Right ventricle myocardium superior (tissue), 1 donor: ENCODE results near the gene PSME3. TPM values are rescaled to one million over a fixed set of nuclear protein-coding genes. Genes with fewer than 3 reads are reported as not detected.
"Not testable (repeated sequence)": the region's sequence is repeated elsewhere in the genome, so short reads cannot be mapped to it uniquely, and the experiment has no call there.

Experiments
- ATAC-seq: fragments of 200-7000 bp; cut with Tn5 transposase; one replicate; pipeline ENCODE4 v1.9.1; 2020; ENCODE audit warnings: mild to moderate bottlenecking; ENCODE audit not compliant: poor library complexity
- DNase-seq: peaks from one replicate; pipeline ENCODE4 v3.0.0-alpha.2; 2020
- intact Hi-C: fragments of 100-400 bp; cut with DNase I; formaldehyde crosslinking; loops from one replicate; pipeline ENCODE4 v1.11.2; 2022
- total RNA-seq: library from RNA; stranded (reverse); fragmentation: NEBNext Ultra II Directional; extraction: Animal tissue kit (Norgen Biotek cat#: 25700); gene quantifications from one replicate; pipeline ENCODE4 v1.2.1, GENCODE V29; 2021
- donor health status: DM: no; HTN: yes; CAD: no; lungs with severe emphysema.

Gene PSME3
- total RNA-seq, 1 donor from 2014 or later: 74.7 TPM

DNA sequence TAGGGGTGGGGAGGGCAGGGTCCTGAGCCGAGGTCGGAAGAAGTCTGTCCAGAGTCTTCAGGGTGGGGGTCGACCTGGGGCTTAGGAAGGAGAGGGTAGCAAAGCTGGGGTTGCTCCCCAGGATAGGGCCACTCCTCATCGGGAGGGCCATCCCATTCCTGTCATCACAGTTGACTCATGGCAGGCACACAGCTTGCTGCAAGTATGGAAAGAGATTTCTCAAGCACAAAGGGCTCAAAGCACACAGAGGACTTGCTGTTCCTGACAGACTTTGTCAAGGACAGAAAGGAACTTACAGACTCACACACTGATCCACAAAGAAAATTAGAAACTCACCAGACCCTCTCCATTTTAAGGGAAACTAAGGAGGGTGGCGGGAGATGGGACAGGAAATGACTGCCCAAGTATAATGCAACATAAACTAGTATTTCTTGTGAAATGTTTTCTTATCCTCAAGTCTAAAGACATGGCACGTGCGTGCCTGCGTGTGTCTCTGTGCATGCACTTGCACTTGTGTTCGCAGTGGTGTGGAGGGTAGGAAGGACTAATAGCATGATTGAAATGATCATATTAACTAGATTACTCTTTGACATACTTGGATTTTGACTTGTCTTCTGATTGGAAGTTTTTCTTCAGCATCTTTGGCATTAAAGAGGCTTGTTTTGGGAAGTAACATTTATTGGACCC is 13.5 kb downstream of the PSME3 start:
- intact Hi-C loops: no loop called here
- no peak for DNase-seq
- ATAC-seq: peak; percentile 29

DNA sequence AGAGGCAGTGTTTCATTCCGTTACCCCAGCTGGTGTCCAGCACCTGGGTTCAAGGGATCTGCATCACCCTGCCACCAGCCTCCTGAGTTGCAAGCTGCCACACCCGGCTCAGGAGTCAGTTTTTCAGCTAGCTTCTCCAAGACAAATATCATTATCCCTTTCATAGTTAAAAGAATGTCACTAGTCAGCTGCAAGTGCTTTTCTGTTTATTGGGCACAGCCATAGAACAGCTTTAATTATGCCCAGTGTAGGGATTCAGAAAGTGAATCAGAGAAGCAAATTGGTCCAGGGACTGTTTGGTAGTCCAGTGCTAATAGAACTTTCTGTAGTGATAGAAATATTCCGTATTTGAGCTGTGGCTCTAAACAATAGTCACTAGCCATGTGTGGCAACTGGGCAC is 14.9 kb downstream of the PSME3 start:
- intact Hi-C loops: no loop called here
- ATAC-seq: no peak
- DNase-seq: no peak

DNA sequence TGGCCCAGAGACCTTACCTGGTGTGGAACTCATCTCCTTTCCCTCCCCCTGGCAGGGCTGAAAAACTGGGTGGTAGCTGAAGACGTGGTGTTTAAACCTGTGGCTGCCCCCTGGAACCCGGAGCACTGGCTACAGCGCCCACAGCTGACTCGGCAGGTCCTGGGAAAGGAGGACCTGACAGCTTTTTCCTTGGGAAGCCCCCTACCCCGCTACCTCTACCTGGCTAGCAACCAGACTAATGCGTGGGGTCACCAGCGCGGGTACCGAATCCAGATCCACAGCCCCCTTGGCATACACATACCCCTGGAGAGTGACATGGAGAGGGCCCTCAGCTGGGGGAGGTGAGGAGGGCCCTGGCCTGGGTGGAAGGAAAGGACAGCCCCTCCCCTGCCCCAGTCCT is 15.8 kb downstream of the PSME3 start:
- intact Hi-C loops: no loop called here
- ATAC-seq: no peak

DNA sequence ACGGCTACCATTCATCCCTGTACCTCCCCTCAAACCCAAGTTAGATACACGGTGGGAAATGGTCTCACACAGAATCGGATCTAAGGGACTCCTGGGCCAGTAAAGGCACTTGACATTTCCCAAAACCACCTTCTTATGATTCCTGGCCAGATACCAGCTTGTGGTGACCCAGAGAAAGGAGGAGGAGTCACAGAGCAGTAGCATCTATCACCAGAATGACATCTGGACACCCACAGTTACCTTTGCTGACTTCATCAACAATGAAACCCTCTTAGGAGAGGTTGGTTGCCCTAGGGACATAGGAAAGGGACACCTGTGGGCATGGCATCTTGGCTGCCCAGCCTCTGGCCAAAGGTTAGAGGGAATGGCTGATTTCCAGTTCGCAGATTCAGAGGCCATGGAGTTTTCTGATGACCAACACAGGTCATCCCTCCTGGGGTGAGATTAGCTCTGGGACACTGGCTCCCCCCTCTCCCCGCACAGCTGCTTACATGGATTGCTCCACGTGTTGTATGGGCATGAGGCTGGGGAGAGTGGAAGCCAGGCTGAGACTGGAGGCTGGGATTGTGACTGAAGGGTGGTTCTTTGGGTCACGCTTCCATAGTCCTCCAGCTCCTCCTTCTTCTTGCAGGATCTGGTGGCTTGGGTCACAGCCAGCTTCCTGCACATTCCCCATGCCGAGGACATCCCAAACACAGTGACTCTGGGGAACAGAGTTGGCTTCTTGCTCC is 16.4 kb downstream of the PSME3 start:
- DNase-seq (no peak), ATAC-seq (peak; percentile 25)
- intact Hi-C loops: no loop called here

More for the DNA sequence above, 15.8 kb downstream of the PSME3 start:
- DNase-seq: no peak

DNA sequence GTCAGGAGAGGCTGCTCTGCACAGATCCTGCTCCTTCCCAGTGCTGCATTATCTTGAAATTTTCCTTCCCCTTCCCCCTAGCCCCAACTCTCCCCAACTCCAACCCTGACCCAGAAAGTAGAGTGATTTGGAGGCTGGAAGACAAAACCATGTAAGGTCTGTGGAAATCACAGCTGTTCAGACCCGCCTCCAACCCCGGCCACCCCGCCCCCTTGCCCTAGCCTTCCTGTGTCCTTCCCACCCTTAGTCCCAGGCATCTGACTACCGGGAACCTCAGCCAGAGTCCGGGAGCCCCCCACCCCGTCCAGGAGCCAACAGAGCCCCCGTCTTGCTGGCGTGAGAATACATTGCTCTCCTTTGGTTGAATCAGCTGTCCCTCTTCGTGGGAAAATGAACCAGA is 17.8 kb downstream of the PSME3 start, which contains the start of gene AOC3:
Gene AOC3, plus strand, starts transcription at position 246 of the 400 bp plus-strand sequence. Its CDS starts 145 bp downstream, at position 391.
- DNase-seq (peak; percentile 68), ATAC-seq (peak; percentile 36)
- intact Hi-C loops: no loop called here

GRCh38 chr17:42851371-42852240 is 18.4 kb downstream of the PSME3 start:
- DNase-seq, intact Hi-C loops: not testable (repeated sequence)

GRCh38 chr17:42852351-42852750 is 19.2 kb downstream of the PSME3 start:
- DNase-seq (no peak), ATAC-seq (no peak)
- intact Hi-C loops: no loop called here

More at GRCh38 chr17:42851371-42852240, 18.4 kb downstream of the PSME3 start:
- not testable (repeated sequence) for ATAC-seq

DNA sequence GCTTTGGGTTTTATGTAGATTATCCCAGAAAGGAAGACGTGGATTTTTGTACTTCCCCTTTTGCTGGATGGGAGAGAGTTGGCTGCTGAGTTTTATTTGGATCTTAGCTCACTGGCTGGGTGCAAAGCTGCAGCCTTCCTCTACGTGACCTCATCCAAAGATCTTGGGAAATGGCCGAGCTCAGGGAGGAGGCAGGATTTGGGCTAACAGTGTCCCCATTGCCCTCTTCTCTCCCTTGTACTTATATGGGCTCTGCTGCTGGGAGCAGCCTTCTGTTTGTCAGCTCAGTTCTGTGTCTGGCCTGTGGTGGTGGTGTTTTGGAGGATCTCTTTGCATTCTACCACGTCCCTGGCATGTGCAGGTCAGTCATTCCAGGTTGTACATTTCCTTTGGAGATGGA is 19.8 kb downstream of the PSME3 start:
- DNase-seq (no peak), ATAC-seq (no peak)
- intact Hi-C loops: no loop called here

DNA sequence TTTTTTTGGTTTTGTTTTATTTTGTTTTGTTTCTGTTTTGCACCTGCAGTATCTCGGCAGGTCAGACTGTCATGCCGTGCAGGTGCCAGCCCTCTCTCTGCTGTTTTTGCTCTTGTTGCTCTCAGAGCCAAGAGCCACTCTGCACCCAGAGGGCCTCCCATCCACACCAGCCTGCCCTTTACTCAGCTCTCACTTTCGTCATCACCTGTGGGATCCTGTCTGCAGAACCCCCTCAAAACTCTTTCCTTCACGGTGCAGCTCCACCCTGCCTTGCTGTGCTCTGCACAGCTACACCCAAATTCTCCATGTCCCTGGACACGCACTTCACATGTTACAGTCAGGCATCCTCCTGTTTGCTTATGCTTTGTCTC is 20.4 kb downstream of the PSME3 start:
- ATAC-seq (no peak), DNase-seq (no peak)
- intact Hi-C loops: no loop called here

DNA sequence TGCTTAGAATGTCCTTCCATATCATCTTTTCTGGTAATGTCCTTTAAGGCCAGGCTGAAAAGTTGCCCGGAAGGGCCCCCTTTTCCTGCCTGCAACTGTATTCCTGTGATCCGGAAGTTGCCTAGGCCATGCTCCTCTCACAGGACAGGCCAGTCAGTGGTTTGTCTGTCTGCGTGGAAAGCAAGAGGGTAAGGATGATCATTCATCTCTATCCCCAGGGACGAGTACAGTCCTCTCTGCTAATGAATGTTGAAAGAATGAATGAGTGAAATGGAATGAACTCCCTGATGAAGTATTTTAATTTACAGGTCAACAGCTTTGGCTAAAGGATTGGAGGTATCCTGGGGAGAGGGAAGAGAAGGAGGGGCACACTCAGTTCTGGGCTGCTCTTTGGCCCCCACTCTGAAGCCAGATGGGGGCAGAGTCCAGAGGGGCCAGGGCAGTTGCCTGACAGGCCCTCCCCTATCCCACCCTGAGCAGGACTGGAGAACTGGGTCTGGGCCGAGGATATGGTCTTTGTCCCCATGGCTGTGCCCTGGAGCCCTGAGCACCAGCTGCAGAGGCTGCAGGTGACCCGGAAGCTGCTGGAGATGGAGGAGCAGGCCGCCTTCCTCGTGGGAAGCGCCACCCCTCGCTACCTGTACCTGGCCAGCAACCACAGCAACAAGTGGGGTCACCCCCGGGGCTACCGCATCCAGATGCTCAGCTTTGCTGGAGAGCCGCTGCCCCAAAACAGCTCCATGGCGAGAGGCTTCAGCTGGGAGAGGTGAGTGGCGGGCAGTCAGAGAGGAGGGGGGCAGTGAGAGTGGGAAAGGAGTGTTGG is 21.0 kb downstream of the PSME3 start:
- intact Hi-C loops: no loop called here

DNA sequence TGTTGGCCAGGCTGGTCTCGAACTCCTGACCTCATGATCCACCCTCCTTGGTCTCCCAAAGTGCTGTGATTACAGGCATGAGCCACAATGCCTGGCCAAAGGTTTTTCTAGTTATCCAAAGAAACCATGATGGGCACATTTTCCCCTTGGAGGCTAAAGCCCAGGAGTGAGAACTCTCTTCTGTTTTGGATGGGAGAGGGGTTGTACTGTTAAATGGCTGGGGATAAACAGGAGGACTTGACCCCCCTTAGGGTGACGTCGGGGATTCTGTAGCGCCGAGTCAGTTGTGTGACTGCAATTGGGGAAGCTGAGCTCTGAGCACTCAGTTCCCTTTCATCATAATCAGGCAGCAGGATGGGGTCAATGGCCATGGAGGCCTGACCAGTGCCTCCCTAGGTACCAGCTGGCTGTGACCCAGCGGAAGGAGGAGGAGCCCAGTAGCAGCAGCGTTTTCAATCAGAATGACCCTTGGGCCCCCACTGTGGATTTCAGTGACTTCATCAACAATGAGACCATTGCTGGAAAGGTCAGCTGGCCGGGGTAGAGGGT is 21.9 kb downstream of the PSME3 start:
- ATAC-seq: no peak
- intact Hi-C loops: no loop called here
- no peak for DNase-seq

More for the DNA sequence above, 21.0 kb downstream of the PSME3 start:
- DNase-seq: no peak
- ATAC-seq: no peak

GRCh38 chr17:42856093-42856492 is 22.9 kb downstream of the PSME3 start:
- ATAC-seq, intact Hi-C loops, DNase-seq: not testable (repeated sequence)

- intact Hi-C loops, ATAC-seq, DNase-seq: not testable (repeated sequence)
Observed at GRCh38 chr17:42856516-42856915, 23.3 kb downstream of the PSME3 start.

DNA sequence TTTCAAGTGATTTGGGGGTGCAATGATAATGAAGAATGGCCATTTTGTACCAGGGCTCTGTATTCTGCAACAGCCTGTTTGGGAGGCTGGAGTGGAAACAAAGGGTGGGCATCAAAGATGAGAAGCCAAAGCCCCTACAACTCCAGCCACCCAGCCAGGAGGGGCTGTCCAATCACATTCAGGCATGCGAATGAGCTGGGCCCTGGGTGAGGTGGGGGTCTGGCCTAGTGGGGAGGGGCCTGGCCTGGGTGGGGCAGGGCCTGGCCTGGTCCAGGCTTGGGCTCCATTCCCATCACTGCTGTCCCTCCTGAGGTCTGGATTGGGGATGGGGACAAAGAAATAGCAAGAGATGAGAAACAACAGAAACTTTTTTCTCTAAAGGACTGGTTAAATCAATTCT is 24.2 kb downstream of the PSME3 start:
- ATAC-seq (no peak), DNase-seq (no peak)
- intact Hi-C loops: no loop called here

DNA sequence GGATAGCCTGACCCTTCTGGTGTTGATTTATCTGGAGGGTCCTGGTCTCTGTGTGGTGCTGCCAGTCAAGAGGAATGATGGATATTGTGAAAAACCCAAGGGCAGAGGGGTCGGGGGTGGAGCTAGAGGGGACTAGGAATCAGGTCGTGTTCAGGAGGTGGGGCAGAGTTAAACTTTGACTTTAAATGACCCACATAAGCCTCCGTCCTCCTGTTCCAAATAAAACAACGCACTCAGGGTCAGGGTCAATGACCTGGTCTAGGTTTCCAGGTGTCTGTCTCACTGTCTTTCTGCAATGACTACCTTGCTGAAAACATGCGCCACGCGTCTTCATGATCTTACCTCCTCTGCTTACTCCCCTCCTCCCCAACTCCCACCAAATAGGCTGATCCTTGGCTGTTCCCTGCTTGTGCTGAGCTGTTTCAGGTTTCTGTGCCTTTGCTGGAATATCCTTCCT is 32.5 kb downstream of the PSME3 start:
- intact Hi-C loops: no loop called here
- no peak for DNase-seq
- ATAC-seq: no peak

DNA sequence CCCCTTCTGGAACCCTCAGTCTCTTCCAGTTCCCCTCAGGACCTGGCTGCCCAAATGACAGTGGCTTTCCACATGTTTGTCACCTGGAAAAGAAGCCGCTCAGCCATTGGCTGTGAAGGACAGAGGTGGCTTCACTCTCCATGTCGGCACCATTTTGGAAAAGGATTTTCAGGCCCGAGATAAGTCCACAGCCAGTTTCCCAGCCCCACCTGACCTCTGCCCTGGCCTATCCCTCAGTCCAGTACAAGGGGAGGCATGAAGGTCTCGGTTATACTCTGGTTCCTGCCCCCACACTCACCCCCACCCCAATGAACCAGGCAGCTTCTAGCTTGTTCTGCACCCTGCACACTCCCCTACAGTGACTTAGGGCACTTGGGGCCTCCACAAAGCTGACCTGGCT is 33.0 kb downstream of the PSME3 start:
- no peak for DNase-seq
- ATAC-seq: no peak
- intact Hi-C loops: no loop called here

- intact Hi-C loops: no loop called here
- DNase-seq (no peak), ATAC-seq (no peak)
Observed at GRCh38 chr17:42866631-42867575, 33.7 kb downstream of the PSME3 start.
